ENCODE results near the gene TMUB1.

TMUB1 gene

GRCh38 chr7:151081170-151082101, 1.9 kb downstream of the TMUB1 start:
- peak overlapping the region; percentile 64 for H3K27ac ChIP-seq (ENCODE audit: low read depth, low read length, poor library complexity, severe bottlenecking)
- no peak for TF ChIP-seq CTCF (IDR thresholded peaks at IDR 0.05; ENCODE audit: low read length)
- TF ChIP-seq EZH2 (IDR thresholded peaks at IDR 0.05; ENCODE audit: borderline replicate concordance, low read length) = no peak
- no peaks in the 10 kb centered on the region for H3K9me3 ChIP-seq (ENCODE audit: low read length)
- H3K4me2 ChIP-seq (ENCODE audit: low read length) = peak overlapping the region; percentile 90
- H3K9ac ChIP-seq (ENCODE audit: low read length) = peak overlapping the region; percentile 92
- H2AFZ ChIP-seq (ENCODE audit: low read length) = no peak overlapping the region
- peak overlapping the region; percentile 82 for H3K4me3 ChIP-seq (ENCODE audit: low read depth, low read length, poor library complexity, severe bottlenecking)
- H3K36me3 ChIP-seq (ENCODE audit: insufficient read depth, low read length) = peaks cover 13% of the 10 kb centered on the region; the same call in 1 of the 2 replicates
- no peaks in the 10 kb centered on the region for H3K9me2 ChIP-seq (ENCODE audit: low read depth, low read length)
- H3F3A ChIP-seq (ENCODE audit: insufficient read depth, low read length) = peaks cover 4% of the 10 kb centered on the region; the same call in 1 of the 2 replicates
- H3K4me1 ChIP-seq (ENCODE audit: insufficient read depth, low read length, severe bottlenecking) = peaks cover 55% of the 10 kb centered on the region
- H3K27me3 ChIP-seq (ENCODE audit: insufficient read depth, low read length) = 0 out of 2 replicates have a peak, but pooled peaks cover 5% of the 10 kb centered on the region
- H3K79me2 ChIP-seq (ENCODE audit: insufficient read depth, low read length) = no peaks in the 10 kb centered on the region
- no peaks in the 10 kb centered on the region for H4K20me1 ChIP-seq (ENCODE audit: insufficient read depth, low read length)

GRCh38 chr7:151080522-151081169, 2.6 kb downstream of the TMUB1 start, which contains the start of gene FASTK:
Gene FASTK (minus strand): TSS chr7:151080809. CDS start chr7:151080766, 43 bp downstream.
- peaks cover 51% of the 10 kb centered on the region for H3K4me1 ChIP-seq (ENCODE audit: insufficient read depth, low read length, severe bottlenecking)
- no peaks in the 10 kb centered on the region for H4K20me1 ChIP-seq (ENCODE audit: insufficient read depth, low read length)
- H3K4me2 ChIP-seq (ENCODE audit: low read length) = peak within 1 kb of the TSS; percentile 90
- H3K4me3 ChIP-seq (ENCODE audit: low read depth, low read length, poor library complexity, severe bottlenecking) = peak within 1 kb of the TSS; percentile 82
- 0 out of 2 replicates have a peak, but pooled peaks cover 2% of the 10 kb centered on the region for H3K27me3 ChIP-seq (ENCODE audit: insufficient read depth, low read length)
- H3K9me3 ChIP-seq (ENCODE audit: low read length) = no peaks in the 10 kb centered on the region
- H3K36me3 ChIP-seq (ENCODE audit: insufficient read depth, low read length) = peaks cover 21% of the 10 kb centered on the region
- H3K9ac ChIP-seq (ENCODE audit: low read length) = peak within 1 kb of the TSS; percentile 92
- H2AFZ ChIP-seq (ENCODE audit: low read length) = no peak within 1 kb of the TSS
- H3F3A ChIP-seq (ENCODE audit: insufficient read depth, low read length) = peaks cover 4% of the 10 kb centered on the region; the same call in 1 of the 2 replicates
- H3K27ac ChIP-seq (ENCODE audit: low read depth, low read length, poor library complexity, severe bottlenecking) = peak within 1 kb of the TSS; percentile 64
- no peaks in the 10 kb centered on the region for H3K9me2 ChIP-seq (ENCODE audit: low read depth, low read length)
- H3K79me2 ChIP-seq (ENCODE audit: insufficient read depth, low read length) = no peaks in the 10 kb centered on the region
- TF ChIP-seq EZH2 (IDR thresholded peaks at IDR 0.05; ENCODE audit: borderline replicate concordance, low read length) (no peak), CTCF (IDR thresholded peaks at IDR 0.05; ENCODE audit: low read length) (no peak)

GRCh38 chr7:151080067-151080521, 3.2 kb downstream of the TMUB1 start:
- Histone ChIP-seq H3K79me2 (ENCODE audit: insufficient read depth, low read length) (no peaks in the 10 kb centered on the region), H3K27ac (ENCODE audit: low read depth, low read length, poor library complexity, severe bottlenecking) (peak overlapping the region; percentile 29)

More at GRCh38 chr7:151080067-151080521, 3.2 kb downstream of the TMUB1 start:
- Histone ChIP-seq H3K4me1 (ENCODE audit: insufficient read depth, low read length, severe bottlenecking) (peaks cover 45% of the 10 kb centered on the region), H3K9ac (ENCODE audit: low read length) (peak overlapping the region; percentile 92), H2AFZ (ENCODE audit: low read length) (no peak overlapping the region), H3K9me3 (ENCODE audit: low read length) (no peaks in the 10 kb centered on the region), H3F3A (ENCODE audit: insufficient read depth, low read length) (peaks cover 4% of the 10 kb centered on the region; the same call in 1 of the 2 replicates), H3K36me3 (ENCODE audit: insufficient read depth, low read length) (peaks cover 27% of the 10 kb centered on the region), H4K20me1 (ENCODE audit: insufficient read depth, low read length) (no peaks in the 10 kb centered on the region), H3K27me3 (ENCODE audit: insufficient read depth, low read length) (no peaks in the 10 kb centered on the region), H3K4me2 (ENCODE audit: low read length) (peak overlapping the region; percentile 90), H3K4me3 (ENCODE audit: low read depth, low read length, poor library complexity, severe bottlenecking) (peak overlapping the region; percentile 82), H3K9me2 (ENCODE audit: low read depth, low read length) (no peaks in the 10 kb centered on the region)
- TF ChIP-seq EZH2 (IDR thresholded peaks at IDR 0.05; ENCODE audit: borderline replicate concordance, low read length) (no peak), CTCF (IDR thresholded peaks at IDR 0.05; ENCODE audit: low read length) (no peak)
